A172 (cell line): Measurements from ENCODE around the gene MPP1. TPM values are rescaled to one million over a fixed set of nuclear protein-coding genes. Genes with fewer than 3 reads are reported as not detected.
A peak's percentile ranks its signal among the peaks of the same experiment; 100 is the strongest.
"Not testable (repeated sequence)": the region's sequence is repeated elsewhere in the genome, so short reads cannot be mapped to it uniquely, and the experiment has no call there.

ENCODE experiments used
- DNase-seq: peaks from one replicate; pipeline ENCODE4 v3.0.0-alpha.2; 2015; ENCODE audit warnings: low spot score
- total RNA-seq: library from RNA; depleted of rRNA; stranded (reverse); fragments of >200 nt; shearing (Covaris generic); gene quantifications from 2 replicates; pipeline ENCODE4 v1.2.3, GENCODE V29; 2014; rRNA removed

The MPP1 gene
- total RNA-seq: 50.5 and 60.5 TPM in 2 replicates

DNA sequence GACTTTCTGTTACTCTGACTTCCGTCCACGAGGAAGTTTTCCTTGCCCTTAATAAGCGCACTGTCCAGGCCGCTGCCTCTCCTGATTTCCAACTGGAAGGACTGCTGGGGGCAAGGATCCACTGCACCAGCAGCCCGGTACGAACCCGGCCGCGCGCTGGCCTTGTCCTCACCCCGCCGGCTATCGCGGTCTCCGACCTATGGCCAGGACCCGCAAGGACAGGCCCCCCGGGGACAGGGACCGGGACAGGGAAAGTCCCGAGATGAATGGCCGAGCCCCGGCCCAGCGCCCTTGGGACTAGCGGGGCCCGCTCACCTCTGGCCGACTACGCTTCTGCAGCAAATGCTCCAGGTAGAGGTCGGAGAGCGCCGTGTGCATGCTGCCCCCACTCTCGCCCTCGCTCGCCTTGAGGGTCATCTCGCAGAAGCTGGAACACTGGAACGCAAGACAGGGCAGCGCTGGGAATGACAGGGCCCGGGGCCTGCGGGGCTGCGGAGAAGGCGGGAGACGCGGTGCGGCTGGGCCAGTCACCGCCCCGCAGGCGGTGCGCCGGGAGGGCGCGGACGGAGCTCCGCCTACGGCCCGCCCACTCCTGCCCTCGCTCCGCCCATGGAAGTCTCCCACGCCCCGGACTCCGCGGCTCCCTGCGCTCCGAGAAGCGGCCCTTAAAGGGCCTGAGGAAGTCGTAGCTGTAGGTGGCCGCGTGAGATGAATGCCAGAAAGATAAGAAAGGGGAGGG lies at the start of gene MPP1:
Gene MPP1, minus strand, starts transcription at position 529 of the 739 bp plus-strand sequence. Its CDS starts 112 bp downstream, at position 417.
- DNase-seq: peak; percentile 63

GRCh38 chrX:154850957-154851611 lies 45.8 kb upstream of the MPP1 start:
- no peak for DNase-seq

DNA sequence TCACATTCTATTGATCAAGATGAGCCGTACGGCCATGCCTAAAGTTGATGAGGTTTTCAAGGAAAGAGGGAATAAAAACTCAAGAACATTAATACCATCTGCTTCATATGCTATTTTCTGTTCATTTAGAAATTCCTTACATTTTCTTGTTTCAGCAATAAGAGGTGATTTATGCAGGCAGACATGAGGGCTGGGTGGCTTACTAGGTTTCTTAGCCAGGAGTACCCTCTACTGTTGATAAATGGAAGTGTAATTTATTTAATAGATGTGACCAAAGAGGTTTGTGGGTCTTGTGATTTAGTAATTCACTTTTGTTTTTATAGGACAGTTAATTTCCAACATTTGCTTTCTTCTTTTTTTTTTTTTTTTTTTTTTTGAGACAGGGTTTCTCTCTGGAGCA lies 35.6 kb upstream of the MPP1 start:
- DNase-seq: peak; percentile 45

- DNase-seq: no peak
Measured at GRCh38 chrX:154836163-154836562, 30.9 kb upstream of the MPP1 start.

DNA sequence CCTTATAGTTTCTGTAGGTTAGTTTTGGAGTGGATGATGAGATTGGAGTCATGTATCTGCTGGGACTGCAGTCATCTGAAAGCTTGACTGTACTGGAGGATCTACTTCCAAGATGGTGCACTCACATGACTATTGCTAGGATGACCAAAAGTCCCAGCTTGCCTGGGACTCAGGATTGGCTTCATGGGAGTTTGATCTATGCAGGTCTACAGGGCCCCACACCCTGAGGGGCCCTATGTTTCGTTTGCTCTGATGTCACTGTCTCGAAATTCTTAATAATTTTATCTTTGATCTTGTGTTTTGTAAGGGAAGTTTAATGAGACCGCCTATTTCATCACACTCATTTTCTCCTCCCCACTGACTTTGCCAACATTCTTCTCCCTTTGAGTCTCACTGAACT lies 29.3 kb upstream of the MPP1 start, which contains the start of gene SMIM9:
Gene SMIM9, minus strand, starts transcription at position 101 of the 400 bp plus-strand sequence. CDS start 3,806 bp downstream, outside the sequence.
- DNase-seq: no peak

DNA sequence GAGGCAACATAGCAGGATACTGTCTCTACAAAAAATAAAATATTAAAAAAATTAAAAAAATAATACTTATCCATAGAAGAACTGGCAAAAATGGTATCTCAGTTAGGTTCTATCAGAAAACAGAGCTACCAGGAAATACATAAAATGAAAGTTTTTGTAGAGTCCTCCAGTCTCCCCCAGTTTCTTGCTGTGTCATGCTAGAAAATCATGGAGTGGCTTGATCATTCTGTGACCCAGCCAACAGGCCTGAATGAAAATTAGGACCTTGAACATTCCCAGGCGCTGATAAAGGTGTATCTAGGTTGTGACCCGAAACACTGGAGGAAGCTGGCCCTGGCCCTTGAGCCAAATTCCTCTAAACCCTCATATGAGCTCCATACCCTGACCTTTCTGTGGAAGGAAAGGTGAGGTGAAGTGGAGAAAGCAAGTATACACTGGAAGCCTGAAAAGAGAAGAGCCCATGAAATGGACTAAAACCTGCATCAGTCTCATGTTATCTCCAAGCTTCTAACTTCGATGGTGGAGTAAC lies 28.5 kb upstream of the MPP1 start:
- DNase-seq: no peak

DNA sequence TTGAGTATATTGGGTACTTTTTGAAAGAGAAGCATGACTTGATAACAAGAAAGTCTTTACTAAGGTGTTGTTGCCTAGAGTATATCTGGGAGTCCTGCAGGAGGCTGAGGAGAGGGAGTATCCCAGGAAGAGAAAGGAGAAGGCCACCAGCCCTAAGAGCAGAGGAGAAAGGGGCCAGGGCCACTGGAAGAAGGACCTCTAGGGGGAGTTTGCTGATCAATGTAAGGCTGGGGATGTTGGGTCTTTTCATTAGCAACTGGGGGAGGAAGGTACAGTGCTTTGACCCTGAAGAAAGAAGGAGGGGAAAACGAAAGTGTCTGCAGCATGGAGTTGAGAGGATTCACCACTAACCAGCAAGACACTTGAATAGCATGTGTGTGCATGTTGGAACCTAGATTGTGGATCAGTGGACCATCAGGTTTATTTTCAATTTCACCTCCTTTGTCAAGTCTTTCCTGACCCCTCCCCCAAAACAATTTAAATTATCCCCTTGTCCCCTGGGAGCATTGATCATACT lies 24.7 kb upstream of the MPP1 start:
- no peak for DNase-seq

GRCh38 chrX:154829134-154829533 lies 23.8 kb upstream of the MPP1 start:
- no peak for DNase-seq

DNA sequence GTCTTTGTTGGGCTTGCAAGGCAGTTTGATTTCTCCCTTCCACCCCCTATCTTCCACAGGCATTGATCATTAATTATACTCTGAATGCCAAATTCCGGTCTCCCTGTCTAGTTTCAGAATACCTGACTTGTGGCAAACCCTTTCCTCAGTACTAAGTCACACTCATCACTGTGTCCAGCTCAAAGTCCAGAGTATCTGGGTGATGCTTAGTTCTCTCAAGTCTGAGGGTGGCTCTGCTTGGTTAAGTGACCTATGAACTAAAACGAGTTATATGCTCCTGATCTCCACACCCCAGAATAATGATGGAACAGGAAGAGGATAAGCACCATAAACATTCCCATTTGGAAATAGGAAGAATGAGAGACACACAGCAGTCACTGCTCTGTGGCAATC lies 22.7 kb upstream of the MPP1 start:
- DNase-seq: no peak

DNA sequence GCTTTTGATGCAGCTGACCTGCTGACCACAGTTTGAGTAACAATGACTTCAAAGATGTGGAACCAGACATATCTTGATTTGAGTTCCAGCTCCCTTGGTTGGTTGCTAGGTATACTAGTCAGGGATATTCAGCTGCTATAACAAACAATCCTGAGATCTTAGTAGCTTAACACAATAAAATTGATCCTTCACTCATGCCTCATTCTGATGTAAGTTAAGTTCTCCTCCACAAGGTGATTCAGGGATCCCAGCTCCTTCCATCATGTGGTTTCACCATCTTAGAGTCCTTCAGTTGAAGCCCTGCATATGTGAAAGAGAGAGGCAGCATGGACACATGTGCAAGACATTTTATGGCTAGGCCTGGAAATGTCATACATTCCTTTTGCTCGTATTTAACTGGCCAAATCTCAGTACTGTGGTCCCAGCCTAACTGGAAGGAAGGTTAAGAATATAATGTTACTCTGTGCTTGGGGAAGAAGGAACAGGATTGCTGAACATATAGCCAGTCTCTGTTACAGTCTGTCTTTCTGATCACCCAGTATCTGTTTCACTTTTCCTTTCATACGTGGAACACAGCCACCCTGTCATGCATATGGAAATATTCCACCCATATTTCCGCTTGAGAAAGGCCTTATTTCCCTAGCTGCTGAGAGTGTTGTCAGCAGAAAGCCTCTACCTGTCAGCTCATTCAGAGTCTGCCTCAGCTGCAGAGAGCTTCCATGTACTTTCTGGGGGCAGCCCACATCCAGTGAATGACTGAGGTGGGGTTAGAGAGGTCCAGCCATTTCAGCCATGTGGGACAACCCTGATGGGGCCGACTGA lies 22.1 kb upstream of the MPP1 start:
- DNase-seq: no peak

- not testable (repeated sequence) for DNase-seq
Measured at GRCh38 chrX:154825586-154825985, 20.3 kb upstream of the MPP1 start.

- DNase-seq: no peak
Measured at GRCh38 chrX:154824638-154825037, 19.4 kb upstream of the MPP1 start.

GRCh38 chrX:154822029-154822428 lies 16.7 kb upstream of the MPP1 start:
- DNase-seq: no peak

DNA sequence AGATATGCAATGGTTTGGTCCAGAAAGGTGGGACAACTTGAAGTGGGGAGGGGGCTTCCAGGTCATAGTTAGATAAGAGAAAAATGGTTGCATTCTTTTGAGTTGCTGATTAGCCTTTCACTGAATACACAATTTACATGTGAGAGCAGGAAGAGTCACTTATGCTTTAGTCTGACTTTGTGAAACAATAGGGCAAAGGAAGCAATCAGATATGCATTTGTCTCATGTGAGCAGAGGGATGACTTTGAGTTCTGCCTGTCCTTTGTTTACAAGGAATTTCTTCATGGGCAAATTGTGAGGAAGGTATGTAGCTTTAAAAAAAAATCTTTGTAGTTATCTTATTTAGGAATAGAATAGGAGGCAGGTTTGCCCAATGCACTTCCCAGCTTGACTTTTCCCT lies 16.2 kb upstream of the MPP1 start:
- DNase-seq: no peak

- no peak for DNase-seq
Measured at GRCh38 chrX:154819771-154820341, 14.6 kb upstream of the MPP1 start.

- no peak for DNase-seq
Measured at GRCh38 chrX:154818916-154819770, 13.9 kb upstream of the MPP1 start.

DNA sequence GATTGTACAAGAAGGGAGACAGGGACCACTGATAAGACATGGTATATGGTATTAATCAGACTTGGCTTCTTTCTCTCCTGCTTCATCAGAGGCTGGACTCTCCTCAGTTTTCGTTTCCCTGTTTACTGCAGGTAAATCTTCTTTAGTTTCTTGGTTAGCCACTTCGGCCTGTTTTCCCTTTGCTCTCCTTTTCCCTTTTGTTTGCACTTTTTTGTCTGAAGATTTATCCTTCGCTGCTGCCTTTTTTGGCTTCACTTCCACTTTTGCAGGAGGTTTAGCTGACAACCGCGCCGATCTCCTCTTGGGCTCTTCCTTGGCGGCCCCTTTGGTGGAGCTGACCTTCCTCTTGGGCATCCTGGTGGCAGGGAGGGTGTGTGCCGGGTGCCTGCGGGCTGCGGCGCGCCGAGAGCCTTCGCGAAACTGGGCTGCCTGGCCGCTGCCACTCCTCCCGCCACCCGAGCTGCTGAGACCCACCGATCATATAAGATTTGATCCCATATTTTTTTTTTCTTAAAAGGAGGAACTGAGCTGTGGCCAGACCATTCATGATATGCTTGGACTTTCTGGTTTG lies 11.8 kb upstream of the MPP1 start:
- not testable (repeated sequence) for DNase-seq

DNA sequence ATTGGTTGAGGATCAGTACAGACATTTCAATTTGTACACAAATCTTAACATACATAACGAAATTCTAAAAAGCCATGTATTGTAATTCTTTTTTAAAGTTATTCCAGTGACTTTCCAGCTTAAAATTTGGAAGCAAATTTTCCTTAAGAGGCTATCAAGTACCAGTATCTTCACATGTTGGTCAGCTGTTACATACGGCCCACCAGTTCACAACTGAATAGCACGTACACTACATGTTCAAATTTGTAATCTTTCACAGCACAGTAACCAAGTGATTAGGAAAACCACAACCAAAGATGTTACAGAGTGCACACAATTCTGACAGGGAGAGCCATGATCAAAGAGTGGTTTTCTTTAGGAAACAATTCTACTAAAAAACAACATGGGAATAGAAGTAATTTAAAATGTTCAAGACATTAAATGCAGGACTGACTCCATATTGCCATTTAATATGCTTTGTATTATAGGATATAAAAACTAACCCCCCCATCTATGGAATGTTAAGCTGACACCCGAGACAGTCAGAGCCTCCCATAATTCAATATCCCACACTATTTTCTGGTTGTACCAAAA lies 11.1 kb upstream of the MPP1 start:
- DNase-seq: not testable (repeated sequence)

GRCh38 chrX:154815274-154815818 lies 10.1 kb upstream of the MPP1 start:
- no peak for DNase-seq

GRCh38 chrX:154813801-154814200 lies 8.5 kb upstream of the MPP1 start:
- DNase-seq: no peak
